Activated CD4-positive, alpha-beta T cell treated with anti-CD3 and anti-CD28 coated beads, Interleukin-2, amount 10 ng/mL, durations not matched to agents 7 days and 5 days (primary cell): ENCODE data around the gene SLC25A51. TPM values are rescaled to one million over a fixed set of nuclear protein-coding genes. Genes with fewer than 3 reads are reported as not detected.

Experiments used
- CTCF ChIA-PET: fragments of 350-600 bp; sonication (Branson Sonifier 250); formaldehyde crosslinking; loops from one replicate; lab custom pipeline; 2021; ENCODE audit warnings: antibody characterized with exemption; lab: Charles Lee
- POLR2A ChIA-PET: fragments of 350-600 bp; sonication (Branson Sonifier 250); formaldehyde crosslinking; loops from one replicate; lab custom pipeline; 2021; ENCODE audit warnings: antibody characterized with exemption; lab: Charles Lee
- DNase-seq: peaks from one replicate; pipeline ENCODE4 v3.0.0-alpha.2; 2020
- H3K27ac Mint-ChIP-seq: one replicate; pipeline ENCODE4 v1.8.0; 2021; ENCODE audit warnings: mild to moderate bottlenecking, moderate library complexity, mixed read lengths
- H3K27me3 Mint-ChIP-seq: one replicate; pipeline ENCODE4 v1.8.0; 2021; ENCODE audit warnings: mixed read lengths
- H3K36me3 Mint-ChIP-seq: one replicate; pipeline ENCODE4 v1.8.0; 2021; ENCODE audit warnings: low read depth, mixed read lengths
- H3K4me1 Mint-ChIP-seq: one replicate; pipeline ENCODE4 v1.8.0; 2021; ENCODE audit warnings: mixed read lengths
- H3K4me3 Mint-ChIP-seq: one replicate; pipeline ENCODE4 v1.8.0; 2021; ENCODE audit warnings: mild to moderate bottlenecking, moderate library complexity, mixed read lengths
- H3K9me3 Mint-ChIP-seq: one replicate; pipeline ENCODE4 v1.8.0; 2021; ENCODE audit warnings: mixed read lengths
- total RNA-seq, 2 experiments: library from RNA; stranded (reverse); gene quantifications; one replicate each; pipeline ENCODE4 v1.2.3, GENCODE V29; 2021

Gene SLC25A51
- total RNA-seq, 2 experiments from 2014 or later = 30.5 to 36.8 TPM

DNA sequence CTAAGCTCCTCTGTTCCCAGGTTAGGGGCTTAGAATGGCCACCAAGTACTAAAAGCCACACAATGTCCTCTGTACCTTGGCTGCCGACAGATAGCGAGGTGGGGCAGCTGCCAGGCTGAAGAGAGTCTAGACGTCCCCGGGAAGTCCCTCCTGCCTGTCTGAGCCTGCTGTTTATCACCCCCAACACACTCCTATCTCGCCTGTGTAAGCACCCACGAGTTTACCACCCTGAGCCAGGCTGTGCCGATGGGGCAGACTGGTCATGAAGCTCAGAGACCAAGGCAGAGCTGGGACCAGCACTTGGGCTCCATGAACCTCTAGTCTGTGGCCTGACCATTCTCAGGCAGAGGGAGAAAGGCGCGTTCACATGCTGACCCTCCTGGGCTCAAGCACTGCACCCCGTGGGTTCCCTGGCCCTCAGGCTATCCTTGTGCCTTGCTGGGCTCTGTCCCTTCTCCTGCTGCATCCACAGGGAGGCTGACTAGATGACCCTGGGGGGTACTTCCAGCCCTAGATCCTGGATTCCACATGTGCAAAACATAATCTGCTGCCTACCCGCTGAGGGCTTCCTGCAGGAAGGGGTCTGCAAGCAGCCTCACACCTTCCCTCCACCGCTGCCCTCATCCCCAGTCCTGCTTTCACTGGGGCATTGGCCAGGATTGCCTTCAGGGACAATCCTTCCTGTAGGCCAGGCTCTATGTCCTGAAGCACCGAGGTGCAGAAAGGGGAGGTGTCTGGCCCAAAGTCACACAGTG, 18.6 kb upstream of the SLC25A51 start:
- DNase-seq = no peak
- no peaks in the 10 kb centered on the region for H3K27me3 Mint-ChIP-seq
- ChIA-PET POLR2A (no interaction called here), CTCF (interaction anchor here (0.9 kb wide), 1 partner anchor 9 kb away, joined by 4 read pairs; no protein-coding TSS in a partner anchor)
- no peaks in the 10 kb centered on the region for H3K9me3 Mint-ChIP-seq
- no peak overlapping the region for H3K27ac Mint-ChIP-seq
- no peak overlapping the region for H3K4me3 Mint-ChIP-seq
- H3K36me3 Mint-ChIP-seq = no peaks in the 10 kb centered on the region
- H3K4me1 Mint-ChIP-seq = peaks cover 2% of the 10 kb centered on the region

DNA sequence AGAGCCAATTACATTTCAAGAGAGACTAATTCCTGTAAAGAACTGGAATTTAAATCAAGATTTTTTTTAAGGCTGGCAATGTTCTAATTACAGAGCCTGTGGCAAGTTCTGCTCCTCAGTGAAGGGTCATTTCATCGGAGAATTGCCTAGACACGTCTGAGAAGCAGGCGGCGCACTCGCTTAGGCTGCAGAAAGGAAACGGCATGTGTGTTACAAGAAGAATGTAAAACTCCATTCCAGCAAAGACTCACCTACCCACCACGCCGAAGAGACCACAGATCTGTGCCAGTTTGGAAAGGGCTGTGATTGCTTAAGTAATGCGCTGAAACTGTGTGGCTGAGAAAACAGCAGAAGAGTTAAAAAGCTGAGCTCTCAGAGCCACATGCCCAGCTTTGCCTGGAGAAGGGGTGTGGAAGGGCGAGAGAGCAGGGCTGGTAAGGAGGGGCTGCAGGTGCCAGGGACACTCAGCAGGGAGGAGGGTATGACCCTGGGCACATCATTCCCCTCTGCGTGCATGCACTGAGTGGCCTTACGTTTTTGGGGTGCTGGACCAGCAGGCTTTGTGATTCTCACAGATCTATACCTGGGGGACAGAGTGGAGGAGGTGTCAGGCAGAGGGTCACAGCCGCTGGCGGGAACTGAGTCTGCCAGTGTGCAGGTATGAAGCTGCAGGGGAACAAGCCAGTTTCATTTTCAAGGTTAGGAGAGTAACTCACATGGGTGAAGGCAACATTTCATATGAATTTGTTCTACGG, 17.8 kb upstream of the SLC25A51 start:
- Mint-ChIP-seq H3K4me3 (no peak overlapping the region), H3K36me3 (no peaks in the 10 kb centered on the region), H3K9me3 (no peaks in the 10 kb centered on the region), H3K4me1 (peaks cover 2% of the 10 kb centered on the region), H3K27me3 (no peaks in the 10 kb centered on the region), H3K27ac (no peak overlapping the region)
- no peak for DNase-seq
- ChIA-PET CTCF (interaction anchor here (0.9 to 1.5 kb wide), 2 partner anchors 8 to 12 kb away, joined by 3 to 4 read pairs; no protein-coding TSS in a partner anchor), POLR2A (no interaction called here)

GRCh38 chr9:37921168-37921510, 17.2 kb upstream of the SLC25A51 start:
- DNase-seq = no peak
- Mint-ChIP-seq H3K27me3 (no peaks in the 10 kb centered on the region), H3K27ac (no peak overlapping the region), H3K36me3 (no peaks in the 10 kb centered on the region), H3K9me3 (no peaks in the 10 kb centered on the region), H3K4me1 (peaks cover under 1% of the 10 kb centered on the region), H3K4me3 (no peak overlapping the region)
- ChIA-PET POLR2A (no interaction called here), CTCF (interaction anchor here (0.6 to 1.5 kb wide), 4 partner anchors 8 to 442 kb away, joined by 3 to 4 read pairs (median 4); no protein-coding TSS in a partner anchor)

DNA sequence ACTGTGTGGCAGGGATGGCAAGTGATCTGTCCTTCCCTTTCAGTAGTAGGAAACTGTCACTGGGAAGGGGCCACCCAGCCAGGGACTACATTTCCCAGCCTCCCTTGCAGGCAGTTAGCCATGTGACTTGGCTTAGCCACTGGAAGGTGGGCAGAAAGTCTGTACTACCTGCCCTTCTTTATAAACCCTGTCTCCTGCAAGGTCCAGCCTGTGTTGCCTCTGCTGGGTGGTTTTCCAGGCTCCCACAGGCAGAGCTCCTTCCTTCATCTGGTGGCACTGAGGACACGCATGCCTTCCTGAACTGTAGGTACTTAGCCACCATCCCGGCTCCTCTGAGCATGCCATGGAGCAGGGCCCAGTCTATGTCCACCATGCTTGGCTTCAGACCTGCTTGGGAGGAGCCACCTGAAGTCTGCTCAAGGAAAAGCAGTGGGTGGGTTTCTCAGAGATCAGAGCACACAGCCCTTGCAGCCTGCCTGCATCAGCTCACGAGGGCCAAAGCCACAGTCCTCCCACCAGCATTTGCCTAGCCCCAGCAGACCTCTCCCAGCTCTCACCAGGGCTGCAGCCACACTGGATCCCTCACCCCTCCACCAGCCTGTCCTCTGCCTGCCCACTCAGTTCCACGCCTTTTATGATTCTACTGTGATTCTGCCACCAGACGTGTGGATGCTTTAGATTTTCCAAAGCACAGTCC, 16.7 kb upstream of the SLC25A51 start:
- H3K27ac Mint-ChIP-seq = no peak overlapping the region
- H3K9me3 Mint-ChIP-seq = no peaks in the 10 kb centered on the region
- no peaks in the 10 kb centered on the region for H3K27me3 Mint-ChIP-seq
- no peaks in the 10 kb centered on the region for H3K4me1 Mint-ChIP-seq
- CTCF ChIA-PET = interaction anchor here (0.6 to 1.5 kb wide), 3 partner anchors 12 to 443 kb away, joined by 3 to 4 read pairs (median 3); no protein-coding TSS in a partner anchor
- peak; percentile 12 for DNase-seq
- H3K4me3 Mint-ChIP-seq = no peak overlapping the region
- POLR2A ChIA-PET = no interaction called here
- H3K36me3 Mint-ChIP-seq = no peaks in the 10 kb centered on the region

- Mint-ChIP-seq H3K4me1 (no peaks in the 10 kb centered on the region), H3K36me3 (no peaks in the 10 kb centered on the region), H3K27me3 (no peaks in the 10 kb centered on the region), H3K9me3 (no peaks in the 10 kb centered on the region), H3K4me3 (no peak overlapping the region), H3K27ac (no peak overlapping the region)
- CTCF ChIA-PET = interaction anchor here (0.6 kb wide), 1 partner anchor 890 kb away, joined by 3 read pairs; no protein-coding TSS in a partner anchor
- POLR2A ChIA-PET = no interaction called here
- no peak for DNase-seq
These were observed 16.0 kb upstream of the SLC25A51 start for GRCh38 chr9:37919956-37920335.

DNA sequence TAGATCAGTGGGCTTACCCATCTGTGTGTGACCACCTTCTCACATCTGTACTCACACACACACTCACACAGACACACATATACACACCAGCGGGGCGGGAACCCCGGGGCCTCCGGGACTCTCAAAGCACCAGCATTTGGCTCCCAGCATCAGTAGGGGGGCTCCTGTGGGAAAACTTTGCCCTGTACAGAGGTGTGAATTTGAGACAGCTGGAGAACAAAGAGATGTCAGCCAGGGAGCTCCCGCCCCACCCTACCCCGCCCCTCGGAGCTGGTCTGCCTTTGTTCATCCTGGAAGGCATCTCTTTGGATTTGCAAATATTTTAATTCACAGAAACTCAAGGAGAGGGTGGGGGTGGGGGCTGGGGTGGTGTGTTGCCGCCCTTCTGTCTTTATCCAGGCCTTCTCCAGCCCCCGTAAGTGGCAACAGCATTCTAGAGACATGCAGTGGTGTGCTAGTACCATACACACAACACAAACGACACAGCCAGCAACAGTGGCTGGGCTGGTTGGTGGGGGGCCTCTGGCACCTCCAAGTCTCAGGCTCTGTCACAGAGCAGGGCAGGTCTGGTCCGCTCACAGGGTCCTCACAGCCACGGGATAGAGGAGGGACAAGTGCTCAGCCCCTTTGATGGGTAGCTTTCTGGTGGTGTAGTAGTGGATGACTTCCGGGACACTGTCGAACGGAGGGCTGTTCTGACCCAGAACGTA, 15.5 kb upstream of the SLC25A51 start:
- Mint-ChIP-seq H3K4me3 (no peak overlapping the region), H3K27me3 (no peaks in the 10 kb centered on the region), H3K36me3 (no peaks in the 10 kb centered on the region), H3K27ac (no peak overlapping the region), H3K9me3 (no peaks in the 10 kb centered on the region), H3K4me1 (no peaks in the 10 kb centered on the region)
- POLR2A ChIA-PET = no interaction called here
- CTCF ChIA-PET = interaction anchor here (0.6 to 1.7 kb wide), 3 partner anchors 10 to 890 kb away, joined by 3 to 4 read pairs (median 4); no protein-coding TSS in a partner anchor
- no peak for DNase-seq

GRCh38 chr9:37918665-37919170, 14.8 kb upstream of the SLC25A51 start:
- DNase-seq = no peak
- POLR2A ChIA-PET = no interaction called here
- CTCF ChIA-PET = interaction anchor here (1.0 to 1.7 kb wide), 2 partner anchors 10 to 174 kb away, joined by 4 read pairs; no protein-coding TSS in a partner anchor
- Mint-ChIP-seq H3K4me3 (no peak overlapping the region), H3K27me3 (no peaks in the 10 kb centered on the region), H3K4me1 (no peaks in the 10 kb centered on the region), H3K36me3 (no peaks in the 10 kb centered on the region), H3K27ac (no peak overlapping the region), H3K9me3 (no peaks in the 10 kb centered on the region)

DNA sequence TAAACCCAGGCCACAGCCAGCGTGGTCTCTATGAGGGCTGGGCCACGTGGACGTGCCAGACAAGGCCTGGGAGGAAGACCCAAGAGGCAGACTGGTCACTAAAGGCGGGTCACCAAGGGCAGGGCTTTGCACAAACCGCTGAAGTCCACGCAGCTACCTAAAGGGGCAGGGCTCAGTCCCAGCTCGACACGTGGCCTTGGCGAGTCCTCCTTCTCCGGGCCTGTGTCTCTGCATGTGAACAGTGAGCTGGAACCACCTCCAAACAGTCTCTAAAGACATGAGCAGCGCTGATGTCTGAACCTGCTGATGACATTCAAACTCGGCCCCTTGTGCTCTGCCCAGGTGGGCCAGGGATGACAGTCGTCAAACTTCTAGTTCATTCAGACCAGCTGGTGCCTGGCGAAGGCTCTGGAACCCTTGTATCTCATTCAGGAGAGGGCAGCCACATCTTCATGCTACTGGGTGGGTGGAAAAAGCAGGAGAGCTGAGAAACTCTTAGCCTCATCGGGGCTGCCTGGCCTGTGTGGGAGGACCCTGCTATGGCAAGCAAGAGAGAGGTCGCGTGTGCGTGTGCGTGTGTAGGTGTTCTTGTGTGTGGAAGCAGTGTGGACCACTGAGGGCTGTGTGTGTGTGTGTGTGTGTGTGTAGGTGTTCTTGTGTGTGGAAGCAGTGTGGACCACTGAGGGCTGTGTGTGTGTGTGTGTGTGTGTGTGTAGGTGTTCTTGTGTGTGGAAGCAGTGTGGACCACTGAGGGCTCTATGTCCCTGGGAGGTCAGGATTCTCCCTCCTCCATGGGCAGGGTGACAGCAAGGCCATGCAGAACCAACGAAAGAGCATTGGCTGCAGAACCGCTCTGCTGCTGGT, 14.1 kb upstream of the SLC25A51 start:
- DNase-seq = no peak
- ChIA-PET CTCF (interaction anchor here (1.0 to 1.7 kb wide), 4 partner anchors 8 to 175 kb away, joined by 3 to 4 read pairs (median 4); no protein-coding TSS in a partner anchor), POLR2A (no interaction called here)
- Mint-ChIP-seq H3K4me3 (no peak overlapping the region), H3K27me3 (no peaks in the 10 kb centered on the region), H3K4me1 (no peaks in the 10 kb centered on the region), H3K27ac (no peak overlapping the region), H3K9me3 (no peaks in the 10 kb centered on the region), H3K36me3 (no peaks in the 10 kb centered on the region)

- H3K36me3 Mint-ChIP-seq = no peaks in the 10 kb centered on the region
- DNase-seq = no peak
- no peak overlapping the region for H3K4me3 Mint-ChIP-seq
- no peaks in the 10 kb centered on the region for H3K9me3 Mint-ChIP-seq
- ChIA-PET CTCF (interaction anchor here (1.1 to 1.7 kb wide), 3 partner anchors 8 to 14 kb away, joined by 3 to 4 read pairs (median 4); no protein-coding TSS in a partner anchor), POLR2A (no interaction called here)
- H3K27ac Mint-ChIP-seq = no peak overlapping the region
- no peaks in the 10 kb centered on the region for H3K27me3 Mint-ChIP-seq
- H3K4me1 Mint-ChIP-seq = no peaks in the 10 kb centered on the region
These were observed 13.4 kb upstream of the SLC25A51 start for GRCh38 chr9:37917313-37917731.

- POLR2A ChIA-PET = no interaction called here
- Mint-ChIP-seq H3K4me1 (no peaks in the 10 kb centered on the region), H3K36me3 (no peaks in the 10 kb centered on the region), H3K4me3 (no peak overlapping the region), H3K9me3 (no peaks in the 10 kb centered on the region), H3K27ac (no peak overlapping the region), H3K27me3 (no peaks in the 10 kb centered on the region)
- no peak for DNase-seq
- CTCF ChIA-PET = interaction anchor here (1.3 kb wide), 1 partner anchor 10 kb away, joined by 3 read pairs; no protein-coding TSS in a partner anchor
These were observed 12.8 kb upstream of the SLC25A51 start for GRCh38 chr9:37916471-37917312.
